Measurements from ENCODE around the gene EIF4H.
"Not testable (repeated sequence)": the region's sequence is repeated elsewhere in the genome, so short reads cannot be mapped to it uniquely, and the experiment has no call there.

Gene EIF4H

GRCh38 chr7:74173866-74174605 is at the start of gene EIF4H:
TSS of gene EIF4H (plus strand) at chr7:74174356. CDS start at chr7:74174384, 28 bp downstream.
- peak; percentile 90 to 91 for DNase-seq (ENCODE audit: low read depth in 2 of 2)

GRCh38 chr7:74126220-74126880 is 47.8 kb upstream of the EIF4H start:
- DNase-seq (ENCODE audit: low read depth in 2 of 2): no peak

GRCh38 chr7:74129887-74130286 is 44.3 kb upstream of the EIF4H start:
- DNase-seq (ENCODE audit: low read depth in 2 of 2): no peak

GRCh38 chr7:74130518-74130917 is 43.6 kb upstream of the EIF4H start:
- no peak for DNase-seq (ENCODE audit: low read depth in 2 of 2)

- DNase-seq (ENCODE audit: low read depth in 2 of 2): no peak
These were observed 40.0 kb upstream of the EIF4H start for GRCh38 chr7:74134117-74134620.

- no peak for DNase-seq (ENCODE audit: low read depth in 2 of 2)
These were observed 35.8 kb upstream of the EIF4H start for GRCh38 chr7:74138334-74138867.

GRCh38 chr7:74138945-74139843 is 35.0 kb upstream of the EIF4H start:
- DNase-seq (ENCODE audit: low read depth in 2 of 2): no peak

GRCh38 chr7:74141705-74142104 is 32.5 kb upstream of the EIF4H start:
- no peak for DNase-seq (ENCODE audit: low read depth in 2 of 2)

GRCh38 chr7:74143383-74143782 is 30.8 kb upstream of the EIF4H start:
- DNase-seq (ENCODE audit: low read depth in 2 of 2): no peak

- no peak for DNase-seq (ENCODE audit: low read depth in 2 of 2)
These were observed 25.7 kb upstream of the EIF4H start for GRCh38 chr7:74148491-74148890.

- no peak for DNase-seq (ENCODE audit: low read depth in 2 of 2)
These were observed 25.1 kb upstream of the EIF4H start for GRCh38 chr7:74149071-74149470.

GRCh38 chr7:74149603-74150002 is 24.6 kb upstream of the EIF4H start:
- DNase-seq (ENCODE audit: low read depth in 2 of 2): peak; percentile 15 to 38

GRCh38 chr7:74153736-74154135 is 20.4 kb upstream of the EIF4H start:
- DNase-seq (ENCODE audit: low read depth in 2 of 2): no peak

- no peak for DNase-seq (ENCODE audit: low read depth in 2 of 2)
These were observed 18.3 kb upstream of the EIF4H start for GRCh38 chr7:74155810-74156395.

- no peak for DNase-seq (ENCODE audit: low read depth in 2 of 2)
These were observed 16.6 kb upstream of the EIF4H start for GRCh38 chr7:74157605-74158004.

- DNase-seq (ENCODE audit: low read depth in 2 of 2): no peak
These were observed 9.1 kb upstream of the EIF4H start for GRCh38 chr7:74164985-74165456.

GRCh38 chr7:74165867-74166593 is 8.1 kb upstream of the EIF4H start:
- DNase-seq (ENCODE audit: low read depth in 2 of 2): no peak

GRCh38 chr7:74167324-74167723 is 6.8 kb upstream of the EIF4H start:
- DNase-seq (ENCODE audit: low read depth in 2 of 2): not testable (repeated sequence)

GRCh38 chr7:74173074-74173473 is 1.1 kb upstream of the EIF4H start:
- DNase-seq (ENCODE audit: low read depth in 2 of 2): no peak

GRCh38 chr7:74173491-74173865 is 678 bp upstream of the EIF4H start:
- no peak for DNase-seq (ENCODE audit: low read depth in 2 of 2)
